HG03280 (cell line): ENCODE measurements around the gene NPBWR2.

Experiments used
- ATAC-seq: cut with Tn5 transposase; IDR thresholded peaks from one replicate; pipeline ENCODE4 v1.9.1; 2021; ENCODE audit warnings: mild to moderate bottlenecking, moderate library complexity; ENCODE audit not compliant: unreplicated experiment

Gene NPBWR2, protein sequence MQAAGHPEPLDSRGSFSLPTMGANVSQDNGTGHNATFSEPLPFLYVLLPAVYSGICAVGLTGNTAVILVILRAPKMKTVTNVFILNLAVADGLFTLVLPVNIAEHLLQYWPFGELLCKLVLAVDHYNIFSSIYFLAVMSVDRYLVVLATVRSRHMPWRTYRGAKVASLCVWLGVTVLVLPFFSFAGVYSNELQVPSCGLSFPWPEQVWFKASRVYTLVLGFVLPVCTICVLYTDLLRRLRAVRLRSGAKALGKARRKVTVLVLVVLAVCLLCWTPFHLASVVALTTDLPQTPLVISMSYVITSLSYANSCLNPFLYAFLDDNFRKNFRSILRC

DNA sequence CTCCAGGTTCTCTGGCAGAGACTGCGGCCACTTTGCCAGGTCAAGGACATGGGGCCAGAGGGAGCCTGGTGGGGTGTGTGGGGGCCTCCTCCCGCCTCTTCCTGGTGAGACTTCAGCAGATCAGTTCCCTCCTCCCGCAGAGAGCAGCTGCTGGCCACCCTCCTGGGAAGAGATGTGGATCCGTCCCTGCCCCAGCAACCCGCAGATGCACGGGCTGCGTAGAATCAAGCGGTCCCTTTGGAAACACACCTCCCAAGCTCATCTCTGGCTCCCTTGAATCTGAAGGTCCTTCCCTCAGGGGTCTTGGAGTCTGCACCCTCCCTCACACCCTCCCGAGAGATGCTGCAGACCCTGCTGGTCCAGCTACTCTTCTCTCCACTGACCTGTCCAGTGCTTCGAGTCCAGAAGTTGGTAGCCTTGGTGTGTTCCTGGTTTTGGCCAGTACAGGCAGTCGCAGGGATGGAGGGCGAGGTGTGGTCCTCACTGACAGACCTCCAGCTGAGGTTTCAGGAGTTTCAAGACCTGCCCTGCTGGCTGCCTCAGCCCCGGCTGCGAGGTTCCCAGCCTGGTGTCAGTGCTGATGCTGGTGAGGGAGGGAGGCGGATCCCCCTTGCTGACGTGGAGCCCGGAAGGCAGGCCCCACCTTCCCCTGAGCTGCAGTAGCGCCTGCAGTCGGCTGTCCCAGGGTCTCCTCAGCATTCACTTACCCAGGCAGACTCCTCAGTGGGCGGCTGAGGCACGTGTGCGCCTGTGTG, at the start of gene NPBWR2:
TSS of gene NPBWR2 (minus strand) at position 585 of the 755 bp plus-strand sequence. CDS start 734 bp downstream, outside the sequence.
- ATAC-seq: no peak

DNA sequence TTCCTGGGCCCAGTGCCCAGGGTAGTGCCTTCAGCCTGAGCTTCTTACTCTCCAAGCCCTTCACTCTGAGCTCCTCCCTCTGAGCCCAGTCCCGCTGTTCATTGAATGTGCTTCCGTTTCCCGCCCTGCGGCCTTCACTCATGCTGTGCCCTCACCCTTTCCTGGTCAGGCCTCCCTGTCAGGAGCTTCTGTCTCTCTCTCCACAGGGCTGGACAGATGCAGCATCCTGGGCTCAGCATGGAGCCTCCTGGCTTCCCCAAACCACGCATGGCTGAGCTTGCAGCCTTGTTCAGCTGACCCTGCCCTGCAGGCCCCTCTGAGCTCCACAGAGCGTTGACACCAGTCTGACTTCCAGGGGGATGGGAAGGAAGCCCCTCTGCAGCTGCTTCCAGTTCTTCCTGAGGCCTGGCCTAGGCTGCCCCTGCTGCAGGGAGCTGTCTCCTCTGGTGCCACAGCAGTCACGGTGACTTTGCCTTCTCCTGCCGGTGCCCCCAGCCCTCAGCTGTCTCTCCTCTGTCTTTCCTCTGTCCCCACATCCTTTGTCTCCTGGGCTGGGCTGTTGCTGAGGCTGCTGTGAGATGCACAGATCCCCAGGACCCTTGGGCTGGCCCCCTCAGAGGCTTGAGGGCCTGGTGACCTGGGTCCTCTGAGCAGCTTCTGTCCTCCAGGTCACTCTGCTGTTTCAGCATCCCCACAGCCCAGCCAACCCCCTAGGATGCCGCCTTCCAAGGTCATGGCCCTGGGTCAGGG, 48.9 kb upstream of the NPBWR2 start:
- no peak for ATAC-seq

DNA sequence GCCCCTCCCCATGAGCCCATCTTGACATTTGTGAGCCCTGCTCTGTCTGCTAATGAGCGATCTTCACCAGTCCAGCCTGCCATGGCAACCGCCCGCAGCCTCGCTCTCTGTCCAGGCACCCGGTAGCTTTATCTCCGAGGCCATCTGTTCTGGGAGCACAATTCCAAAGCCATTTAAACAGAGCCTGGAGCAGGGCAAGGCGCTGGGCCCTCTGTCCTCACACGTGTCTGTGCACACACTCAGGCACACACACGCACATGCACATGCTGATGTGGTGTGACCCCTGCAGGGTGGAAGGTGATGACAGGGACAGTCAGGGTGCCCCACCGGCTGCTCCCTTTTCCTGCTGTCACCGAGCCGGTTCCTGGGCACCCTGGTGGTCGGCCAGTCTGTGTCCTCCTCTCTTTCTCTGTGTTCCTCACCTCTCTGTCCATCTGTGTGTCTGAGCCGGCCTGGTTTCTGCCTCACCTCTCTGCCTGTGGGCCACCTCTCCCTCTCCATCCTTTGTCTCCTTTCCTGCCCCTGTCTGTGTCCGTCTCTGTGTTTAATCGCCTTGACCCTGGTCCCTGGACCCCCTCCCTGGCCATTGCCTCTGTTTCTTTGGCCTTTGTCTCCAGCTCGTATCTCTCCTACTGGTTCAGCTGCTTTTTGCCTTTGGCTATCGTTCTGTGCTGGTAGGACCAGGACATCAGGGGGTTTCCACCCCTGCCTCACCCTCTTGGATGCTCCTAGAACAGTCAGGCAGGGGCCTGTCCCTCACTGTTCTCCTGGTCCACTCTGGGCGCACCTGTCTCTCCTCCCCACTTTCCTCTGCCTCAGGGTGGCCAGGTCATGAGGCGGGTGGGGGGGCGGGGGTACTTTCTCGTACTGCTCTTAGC, 48.1 kb upstream of the NPBWR2 start:
- ATAC-seq: no peak

DNA sequence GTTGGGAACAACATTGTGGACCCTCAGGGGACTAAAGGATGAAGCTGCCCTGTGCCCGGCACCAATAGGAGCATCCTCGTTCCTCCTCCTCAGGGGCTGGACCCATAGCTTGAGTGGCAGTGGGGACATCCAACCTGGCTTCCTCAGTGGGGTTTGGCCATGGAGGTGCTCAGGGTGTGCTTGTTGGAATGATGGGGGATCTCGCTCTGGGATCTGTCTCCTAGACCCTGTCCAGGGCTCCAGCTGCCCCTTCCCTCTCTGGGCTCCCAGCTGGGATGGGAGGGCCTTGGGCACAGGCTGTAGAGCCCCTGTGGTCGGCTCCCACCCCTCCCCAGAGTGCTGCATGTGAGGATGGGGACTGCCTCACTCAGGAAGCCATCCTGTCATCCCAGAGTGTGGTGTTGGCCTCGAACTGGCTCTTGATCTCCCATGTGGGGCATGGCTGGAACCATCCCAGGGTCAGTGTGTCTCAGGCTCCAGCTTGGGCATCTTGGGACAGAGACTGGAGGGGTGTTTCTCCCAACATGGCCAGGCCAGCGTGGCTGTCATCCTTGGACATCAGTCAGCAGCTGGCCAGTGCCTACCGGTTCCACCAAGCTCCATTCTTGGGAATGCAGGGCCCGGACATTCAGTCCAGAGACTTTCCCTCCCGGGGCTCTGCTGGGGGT, 47.4 kb upstream of the NPBWR2 start:
- no peak for ATAC-seq

DNA sequence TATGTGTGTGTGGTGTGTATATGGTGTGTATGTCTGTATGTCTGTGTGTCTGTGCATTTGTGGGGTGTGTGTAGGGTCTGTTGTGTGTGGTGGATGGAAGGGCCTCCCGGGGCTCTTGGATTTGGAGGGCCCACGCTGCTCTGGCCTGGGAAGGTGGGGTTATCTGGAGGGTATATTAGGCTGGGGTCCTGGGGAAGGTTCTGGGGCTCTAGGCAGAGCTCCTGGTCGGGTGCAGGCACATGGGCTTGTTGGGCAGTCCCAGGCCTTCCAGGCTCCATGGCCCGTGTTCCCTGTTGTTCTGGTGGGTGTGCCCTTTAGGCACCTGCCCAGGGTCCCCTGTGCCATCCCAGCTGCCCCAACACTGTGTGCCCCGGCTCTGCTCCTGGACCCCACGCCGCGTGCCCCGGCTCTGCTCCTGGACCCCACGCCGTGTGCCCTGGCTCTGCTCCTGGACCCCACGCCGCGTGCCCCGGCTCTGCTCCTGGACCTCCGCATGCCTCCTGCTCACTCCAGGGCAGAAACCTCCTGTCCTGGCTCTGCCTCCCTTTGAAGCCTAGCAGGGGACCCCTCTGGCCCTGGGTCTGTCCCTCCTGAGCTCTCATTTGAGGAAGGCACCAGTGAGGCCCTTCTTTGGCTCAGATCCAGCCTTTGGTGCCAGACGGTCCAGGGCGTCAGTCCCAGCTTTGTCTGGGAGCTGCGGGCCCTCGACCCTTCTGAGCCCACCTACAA, 46.7 kb upstream of the NPBWR2 start:
- ATAC-seq: no peak

DNA sequence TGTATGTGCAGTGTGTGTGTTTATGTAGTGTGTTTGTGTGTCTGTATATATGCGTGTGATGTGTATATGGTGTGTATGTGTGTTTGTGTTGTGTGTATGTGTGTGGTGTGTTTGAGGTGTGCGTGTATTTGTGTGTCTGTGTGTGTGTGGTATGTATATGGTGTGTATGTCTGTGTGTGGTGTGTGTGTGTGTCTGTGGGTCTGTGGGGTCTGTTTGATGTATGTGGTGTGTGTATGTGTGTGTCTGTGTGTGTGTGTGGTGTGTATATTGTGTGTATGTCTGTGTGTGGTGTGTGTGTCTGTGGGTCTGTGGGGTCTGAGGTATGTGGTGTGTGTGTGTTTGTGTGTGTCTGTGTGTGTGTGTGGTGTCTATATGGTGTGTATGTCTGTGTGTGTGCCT, 46.0 kb upstream of the NPBWR2 start:
- ATAC-seq: no peak

DNA sequence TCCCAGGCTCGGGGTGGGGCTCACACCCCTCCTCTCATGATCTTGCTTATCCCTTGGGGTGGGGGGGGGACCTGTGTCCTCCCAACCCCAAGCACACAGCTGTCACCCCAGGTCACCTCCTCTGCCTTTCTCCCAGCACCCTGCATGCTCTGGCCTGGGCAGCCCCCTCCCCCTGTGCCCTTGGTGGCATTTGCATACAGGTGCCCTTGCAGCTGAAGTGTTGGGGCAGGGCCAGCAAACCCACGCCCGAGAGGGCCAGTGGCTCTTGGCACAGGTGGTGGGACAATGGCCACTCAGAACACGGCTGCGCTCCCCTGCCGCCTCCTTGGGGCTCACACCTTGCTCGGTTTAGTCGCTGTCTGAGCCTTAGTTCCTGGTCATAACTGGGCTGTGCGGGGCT, 45.5 kb upstream of the NPBWR2 start:
- ATAC-seq: no peak

DNA sequence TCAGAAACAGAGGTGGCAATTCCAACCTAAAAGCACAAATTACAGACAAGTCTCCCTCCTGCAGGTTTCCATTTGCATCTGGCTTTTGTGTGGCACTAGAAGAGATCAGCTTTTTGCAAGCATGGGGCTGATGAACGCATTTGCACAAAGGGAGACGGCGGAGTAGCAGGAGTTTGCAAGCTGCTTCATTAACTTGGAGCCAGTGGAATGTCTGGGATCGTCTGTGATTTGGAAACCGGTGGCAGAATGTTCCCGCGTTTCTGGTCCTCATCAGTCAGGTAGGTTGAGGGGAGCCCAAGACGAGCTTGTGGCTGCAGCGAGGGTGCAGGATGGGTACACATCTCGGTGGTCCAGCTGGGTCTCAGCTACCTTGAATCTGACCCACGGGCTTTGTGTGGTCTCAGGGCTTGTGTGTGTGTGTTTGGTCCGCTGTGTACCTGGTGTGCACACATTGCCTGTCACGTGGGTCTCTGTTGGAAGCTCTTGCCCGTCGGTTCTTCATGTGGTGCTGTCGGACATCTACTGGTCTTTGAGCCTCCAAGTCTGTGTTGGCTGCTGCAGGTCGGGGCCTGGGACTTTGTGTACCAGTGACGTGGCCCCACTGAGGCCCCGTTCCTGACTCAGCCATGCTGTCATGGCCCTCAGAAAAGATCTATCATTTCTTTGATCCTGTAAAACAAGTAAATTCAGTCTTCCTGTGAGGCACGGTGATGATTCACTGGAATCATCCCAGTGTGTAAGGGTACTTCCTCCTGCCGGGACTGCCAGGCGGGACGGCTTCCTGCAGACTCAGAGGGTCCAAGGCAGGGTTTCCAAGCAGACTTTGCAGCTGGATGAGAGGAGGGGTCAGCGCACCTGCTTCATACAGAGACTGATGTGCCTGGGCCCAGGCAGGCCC, 44.5 kb upstream of the NPBWR2 start:
- ATAC-seq: no peak

DNA sequence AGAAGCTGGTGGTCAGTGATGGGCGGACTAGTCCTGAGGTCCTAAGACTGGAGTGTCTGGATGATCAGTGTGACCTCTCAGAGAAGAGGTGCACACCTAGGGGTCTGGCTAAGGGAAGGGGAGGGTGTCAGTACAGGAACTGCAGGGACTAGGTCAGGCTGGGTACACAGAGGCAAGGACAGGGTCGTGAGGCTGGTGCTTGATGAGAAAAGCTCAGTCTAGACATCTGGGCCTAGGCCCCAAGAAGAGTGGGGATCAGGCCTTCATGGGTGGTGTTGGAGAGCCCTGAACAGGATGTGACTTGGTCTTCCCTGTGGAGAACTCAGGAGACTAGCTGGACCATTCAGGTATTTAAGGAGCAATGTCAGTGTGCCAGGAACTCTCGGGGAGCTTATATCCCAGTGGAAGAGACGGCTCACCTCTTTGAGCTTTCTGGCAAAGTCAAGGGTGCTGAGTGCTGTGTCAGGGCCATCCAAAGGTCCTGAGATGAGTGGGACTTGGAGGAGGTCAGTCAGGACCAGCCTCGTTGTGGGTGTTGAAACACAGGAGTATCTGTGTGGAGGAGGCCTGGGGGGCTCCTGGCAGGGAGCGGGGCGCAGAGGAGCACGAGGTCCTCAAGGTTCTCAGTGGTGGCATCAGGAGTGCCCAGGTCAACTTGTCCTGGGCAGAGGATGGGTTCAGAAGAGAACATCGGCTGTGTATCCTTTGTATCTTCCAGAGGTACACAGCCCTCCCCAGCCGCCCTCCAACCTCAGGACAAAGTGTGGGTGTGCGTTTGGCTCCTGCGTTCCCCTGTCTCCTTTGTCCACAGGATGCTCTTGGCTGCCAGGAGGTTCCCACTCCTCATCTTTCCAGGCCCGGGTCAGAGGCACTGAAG, 43.6 kb upstream of the NPBWR2 start:
- ATAC-seq: no peak

DNA sequence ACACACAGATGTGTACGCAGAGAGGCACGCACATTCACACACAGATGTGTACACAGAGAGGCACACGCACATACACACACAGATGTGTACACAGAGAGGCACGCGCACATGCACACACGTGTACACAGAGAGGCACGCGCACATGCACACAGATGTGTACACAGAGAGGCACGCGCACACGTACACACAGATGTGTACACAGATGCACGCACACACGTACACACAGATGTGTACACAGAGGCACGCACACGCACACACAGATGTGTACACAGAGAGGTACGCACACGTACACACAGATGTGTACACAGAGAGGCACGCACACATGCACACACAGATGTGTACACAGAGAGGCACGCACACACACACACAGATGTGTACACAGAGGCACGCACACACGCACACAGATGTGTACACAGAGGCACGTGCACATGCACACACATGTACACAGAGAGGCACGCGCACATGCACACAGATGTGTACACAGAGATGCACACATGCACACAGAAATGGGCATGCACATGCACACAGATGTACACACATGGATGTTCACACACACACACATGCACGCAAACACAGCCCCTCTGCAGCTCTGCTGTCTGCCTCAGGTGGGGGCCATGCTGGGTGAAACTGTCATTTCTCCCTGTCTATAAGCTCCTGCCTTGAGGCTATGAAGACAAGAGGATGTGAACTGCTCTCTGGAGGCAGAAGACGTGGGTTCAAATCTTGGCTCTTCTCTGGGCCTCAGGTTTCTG, 42.6 kb upstream of the NPBWR2 start:
- no peak for ATAC-seq

DNA sequence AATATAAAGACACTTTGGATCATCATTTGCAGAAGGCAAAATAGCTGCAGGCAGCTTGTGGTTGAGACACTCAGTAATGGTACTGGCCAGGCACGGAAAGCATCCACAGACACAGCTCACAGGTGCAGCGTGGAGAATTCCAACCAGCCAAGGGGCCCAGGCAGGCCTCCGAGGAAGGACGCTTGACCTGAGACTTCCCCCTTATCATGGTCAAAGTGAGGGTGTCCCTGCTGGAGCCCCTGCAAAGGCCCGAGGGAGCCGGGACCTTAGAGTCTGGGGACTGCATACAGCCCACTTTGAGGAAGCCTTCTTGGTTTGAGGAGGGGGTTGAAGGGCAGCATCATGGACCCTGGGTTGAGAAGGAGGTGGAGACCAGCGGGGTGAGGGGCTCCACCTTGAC, 41.8 kb upstream of the NPBWR2 start:
- no peak for ATAC-seq

DNA sequence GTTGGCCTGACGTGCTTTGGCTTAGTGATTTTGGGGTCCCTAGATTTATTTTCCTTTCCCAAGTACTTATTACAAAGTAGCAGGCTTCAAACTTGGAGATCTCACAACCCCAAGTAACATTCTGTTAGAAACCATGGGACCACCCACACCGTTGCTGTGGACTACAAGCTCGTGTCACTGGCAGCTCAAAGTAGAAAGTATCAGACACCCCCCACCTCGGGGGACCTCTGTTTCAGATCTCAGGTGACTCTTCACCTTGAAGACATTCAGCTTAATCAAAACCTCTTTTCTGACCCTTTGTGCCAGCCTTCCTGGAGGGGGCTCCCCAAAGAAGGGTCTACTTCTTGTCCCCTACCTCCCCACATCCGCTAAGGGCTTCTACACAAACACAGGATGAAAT, 41.2 kb upstream of the NPBWR2 start:
- ATAC-seq: no peak

DNA sequence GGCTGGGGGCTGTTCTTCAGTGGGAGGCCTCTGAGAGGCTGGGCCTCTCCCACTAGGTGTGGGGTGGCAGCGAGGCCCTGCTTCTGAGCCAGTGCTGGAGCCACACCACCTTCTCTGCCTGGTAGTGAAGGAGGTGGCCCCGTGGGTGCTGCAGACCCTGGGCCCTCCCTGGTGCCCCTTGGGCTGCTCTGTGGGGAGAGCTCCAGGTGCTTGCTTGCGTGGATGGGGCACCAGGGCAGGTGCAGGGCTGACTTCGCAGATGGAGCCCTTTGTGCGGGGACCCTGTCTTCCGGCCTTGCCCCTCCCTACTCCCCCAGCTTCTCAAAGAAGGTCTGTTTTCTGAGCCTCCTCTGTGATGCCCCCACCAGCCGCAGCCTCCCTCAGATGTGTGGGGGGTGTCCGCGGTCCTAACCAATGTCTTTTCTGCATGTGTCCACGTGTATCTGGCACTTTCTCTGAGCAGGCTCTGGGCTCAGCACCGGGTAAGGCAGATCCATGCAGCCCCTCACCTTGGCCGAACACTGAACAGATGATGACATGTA, 39.6 kb upstream of the NPBWR2 start:
- ATAC-seq: no peak

DNA sequence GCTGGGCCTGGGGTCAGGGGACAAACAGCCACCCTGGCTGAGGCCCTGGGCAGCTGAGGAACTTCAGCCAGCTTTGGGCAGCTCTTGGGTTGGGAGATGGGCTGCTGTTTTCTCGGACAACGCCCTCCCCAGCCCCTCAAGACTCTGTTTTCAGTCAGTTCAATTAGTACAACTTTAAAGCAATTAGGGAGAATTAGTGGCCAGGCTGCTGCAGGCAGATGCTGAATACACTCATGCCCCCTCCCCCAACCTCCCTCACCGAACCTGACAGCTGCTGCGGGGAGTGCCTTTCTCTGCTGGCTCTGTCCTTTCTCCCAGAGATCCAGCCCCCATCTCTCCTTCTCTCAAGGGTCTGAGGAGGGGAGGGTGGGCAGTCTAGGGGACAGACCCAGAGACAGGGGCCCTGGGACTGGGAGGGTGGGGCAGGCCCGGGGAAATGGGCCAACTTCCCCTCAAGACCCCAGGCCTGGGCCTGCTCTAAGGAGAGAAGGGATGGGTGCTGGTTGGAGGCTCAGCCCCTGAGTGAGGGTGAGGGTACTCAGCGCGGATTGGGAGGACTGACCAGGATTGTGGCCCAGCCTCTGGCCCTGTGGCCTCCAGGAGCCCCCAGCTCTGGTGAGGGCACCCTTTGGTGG, 39.1 kb upstream of the NPBWR2 start:
- ATAC-seq: no peak

DNA sequence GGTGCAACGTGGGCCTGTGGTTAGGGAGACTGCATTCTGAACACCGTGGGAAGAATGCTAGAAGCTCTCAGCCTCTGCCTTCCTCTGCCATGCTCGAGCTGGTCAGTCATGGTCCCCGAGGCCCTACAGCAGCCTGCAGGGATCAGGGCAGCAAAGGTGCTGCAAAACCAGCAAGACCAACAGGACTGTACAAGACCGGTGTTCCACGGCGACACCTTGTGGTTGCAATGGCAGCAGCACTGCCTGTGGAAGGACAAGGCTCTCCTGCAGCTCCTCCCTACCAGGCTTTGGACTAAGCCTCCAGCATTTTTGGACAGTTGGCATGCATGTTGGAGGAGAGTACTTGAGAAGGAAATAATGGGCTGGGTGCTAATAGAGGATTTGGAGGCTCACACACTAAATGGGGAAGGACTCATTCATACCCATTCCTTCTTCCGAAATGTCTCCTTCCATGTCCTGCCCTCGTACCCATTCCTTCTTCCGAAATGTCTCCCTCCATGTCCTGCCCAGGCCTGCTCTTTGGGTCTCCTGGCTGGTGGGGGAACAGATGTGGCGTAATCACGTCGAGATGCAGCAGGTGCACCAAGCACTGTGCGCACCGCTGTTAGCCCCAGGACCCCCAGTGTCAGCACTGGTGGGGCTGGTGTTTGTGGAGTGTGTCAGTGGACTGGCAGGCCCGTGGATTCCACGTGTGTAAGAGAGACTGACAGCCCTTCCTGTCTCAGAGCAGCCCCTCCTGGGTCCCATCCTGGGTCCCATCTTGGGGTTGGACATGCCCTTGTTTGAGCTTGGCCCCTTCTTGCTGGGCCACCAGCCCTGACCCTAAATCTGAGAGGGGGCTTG, 38.3 kb upstream of the NPBWR2 start:
- no peak for ATAC-seq
